Mucosa of descending colon (tissue), 3 donors: ENCODE measurements around the gene CATSPER1. TPM values are rescaled to one million over a fixed set of nuclear protein-coding genes. Genes with fewer than 3 reads are reported as not detected.

Experiments used
- ATAC-seq: fragments of 200-7000 bp; cut with Tn5 transposase; one replicate; pipeline ENCODE4 v1.9.1; 2020; ENCODE audit warnings: mild to moderate bottlenecking, moderate library complexity
- DNase-seq, 3 donors: peaks; one replicate each; pipeline ENCODE4 v3.0.0-alpha.2; 2020
- H3K36me3 ChIP-seq: fragments of 200-600 bp; one replicate; pipeline ENCODE4 v1.8.0; 2021; ENCODE audit warnings: low read depth, mild to moderate bottlenecking
- H3K4me1 ChIP-seq: fragments of 200-600 bp; one replicate; pipeline ENCODE4 v1.8.0; 2021; ENCODE audit warnings: low read depth, mild to moderate bottlenecking
- H3K4me3 ChIP-seq: fragments of 200-600 bp; one replicate; pipeline ENCODE4 v1.8.0; 2021; ENCODE audit warnings: mild to moderate bottlenecking
- H3K9me3 ChIP-seq: fragments of 200-600 bp; one replicate; pipeline ENCODE4 v1.8.0; 2021; ENCODE audit warnings: mild to moderate bottlenecking
- intact Hi-C, 2 donors: fragments of 100-400 bp; cut with DNase I in 1 of 2; cut with micrococcal nuclease in 1 of 2; formaldehyde crosslinking; loops; one replicate each; pipeline versions ENCODE4 v1.11.0 to v1.11.1; 2022; cut with DNase I, micrococcal nuclease
- long read RNA-seq, 2 donors: library from polyadenylated mRNA; unstranded; transcript quantifications; one replicate each; pipeline ENCODE4 v2.0.0, GENCODE V29; 2019 to 2021
- total RNA-seq, 3 donors: library from RNA; stranded (reverse); fragmentation: NEBNext Ultra II Directional in 2 of 3; extraction: Animal tissue kit (Norgen Biotek cat#: 25700) in 2 of 3; gene quantifications; one replicate each; pipeline versions ENCODE4 v1.2.1 to v1.2.4, GENCODE V29; 2021 to 2023
- TF ChIP-seq, protein P1 (sequence below): fragments of 200-600 bp; IDR thresholded peaks from one replicate; pipeline ENCODE4 v1.8.0; 2022; ENCODE audit warnings: antibody characterized with exemption, mild to moderate bottlenecking
- donor health status: DM: no; HTN: no; CAD: no; lungs with moderate emphysema.
- donor health status: DM: no; HTN: no; CAD: no.
- donor health status: DM: no; HTN: yes; CAD: no.

Gene CATSPER1
- not detected for total RNA-seq
- long read RNA-seq, donor 1, result 0 reads
- long read RNA-seq, donor 2, result 0 reads

DNA sequence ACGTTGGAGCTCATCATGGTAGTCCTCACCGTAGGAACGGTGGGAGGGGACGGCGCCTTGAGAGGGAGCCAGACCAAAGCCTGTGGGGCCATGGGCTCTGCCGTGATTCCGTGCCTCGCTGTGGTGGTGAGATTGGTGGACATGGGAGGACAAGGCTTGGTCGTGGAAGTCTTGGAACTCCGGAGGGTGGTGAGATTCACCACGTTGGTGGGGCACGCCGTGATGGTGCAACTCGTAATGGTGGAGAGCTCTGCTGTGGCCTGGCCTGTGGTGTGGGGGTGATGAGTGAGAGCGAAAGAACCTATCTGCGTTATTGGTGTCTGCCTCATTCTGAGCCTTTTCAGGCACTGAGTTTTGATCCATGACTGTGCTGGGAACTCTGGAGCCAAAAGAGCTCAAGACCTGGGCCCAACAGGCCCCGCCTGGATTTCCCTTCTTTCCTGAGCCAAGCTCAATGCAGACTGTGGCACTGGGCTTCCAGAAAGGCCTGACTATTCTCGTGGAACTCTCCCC is at the start of gene CATSPER1:
Gene CATSPER1, minus strand, starts transcription at position 463 of the 513 bp plus-strand sequence. Its CDS starts 100 bp downstream, at position 363.
- H3K36me3 ChIP-seq, result no peaks in the 10 kb centered on the region
- TF ChIP-seq, protein P1, sequence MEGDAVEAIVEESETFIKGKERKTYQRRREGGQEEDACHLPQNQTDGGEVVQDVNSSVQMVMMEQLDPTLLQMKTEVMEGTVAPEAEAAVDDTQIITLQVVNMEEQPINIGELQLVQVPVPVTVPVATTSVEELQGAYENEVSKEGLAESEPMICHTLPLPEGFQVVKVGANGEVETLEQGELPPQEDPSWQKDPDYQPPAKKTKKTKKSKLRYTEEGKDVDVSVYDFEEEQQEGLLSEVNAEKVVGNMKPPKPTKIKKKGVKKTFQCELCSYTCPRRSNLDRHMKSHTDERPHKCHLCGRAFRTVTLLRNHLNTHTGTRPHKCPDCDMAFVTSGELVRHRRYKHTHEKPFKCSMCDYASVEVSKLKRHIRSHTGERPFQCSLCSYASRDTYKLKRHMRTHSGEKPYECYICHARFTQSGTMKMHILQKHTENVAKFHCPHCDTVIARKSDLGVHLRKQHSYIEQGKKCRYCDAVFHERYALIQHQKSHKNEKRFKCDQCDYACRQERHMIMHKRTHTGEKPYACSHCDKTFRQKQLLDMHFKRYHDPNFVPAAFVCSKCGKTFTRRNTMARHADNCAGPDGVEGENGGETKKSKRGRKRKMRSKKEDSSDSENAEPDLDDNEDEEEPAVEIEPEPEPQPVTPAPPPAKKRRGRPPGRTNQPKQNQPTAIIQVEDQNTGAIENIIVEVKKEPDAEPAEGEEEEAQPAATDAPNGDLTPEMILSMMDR, result no peak
- no peaks in the 10 kb centered on the region for H3K9me3 ChIP-seq
- no peak for DNase-seq
- no peak within 1 kb of the TSS for H3K4me3 ChIP-seq
- intact Hi-C loops, result no loop called here
- H3K4me1 ChIP-seq, result no peaks in the 10 kb centered on the region
- no peak for ATAC-seq

DNA sequence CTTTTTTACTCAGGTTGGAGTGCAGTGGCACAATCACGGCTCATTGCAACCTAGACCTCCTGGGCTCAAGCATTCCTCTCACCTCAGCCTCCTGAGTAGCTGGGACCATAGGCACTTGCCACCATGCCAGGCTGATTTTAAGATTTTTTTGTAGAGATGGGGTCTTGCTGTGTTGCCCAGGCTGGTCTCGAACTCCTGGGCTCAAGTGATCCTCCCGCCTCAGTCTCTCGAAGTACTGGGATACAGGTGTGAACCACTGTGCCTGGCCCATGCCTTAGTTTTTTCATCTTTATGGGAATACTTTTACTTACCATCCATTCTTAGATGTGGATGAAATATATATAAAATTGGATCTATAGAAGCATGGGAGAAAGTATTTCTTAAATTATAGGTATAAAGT is 49.0 kb upstream of the CATSPER1 start:
- DNase-seq (no peak), ATAC-seq (no peak)
- Histone ChIP-seq H3K4me3 (no peak overlapping the region), H3K4me1 (peaks cover 9% of the 10 kb centered on the region), H3K36me3 (no peaks in the 10 kb centered on the region), H3K9me3 (no peaks in the 10 kb centered on the region)
- TF ChIP-seq, protein P1, result no peak
- intact Hi-C loops, result no loop called here

DNA sequence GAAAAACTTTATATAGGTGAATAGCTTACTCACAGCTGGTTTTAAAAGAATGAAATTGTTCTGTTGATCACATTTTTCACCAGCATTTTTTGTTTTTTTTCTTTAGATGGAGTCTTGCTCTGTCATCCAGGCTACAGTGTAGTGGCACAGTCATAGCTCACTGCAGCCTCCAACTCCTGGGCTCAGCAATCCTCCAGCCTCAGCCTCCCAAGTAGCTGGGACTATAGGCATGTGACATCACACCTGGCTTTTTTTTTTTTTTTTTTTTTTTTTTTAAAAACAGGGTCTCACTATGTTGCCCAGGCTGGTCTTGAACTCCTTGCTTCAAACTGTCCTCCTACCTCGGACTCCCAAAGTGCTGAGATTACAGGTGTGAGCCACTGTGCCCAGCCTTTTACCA is 47.4 kb upstream of the CATSPER1 start:
- Histone ChIP-seq H3K9me3 (no peaks in the 10 kb centered on the region), H3K36me3 (no peaks in the 10 kb centered on the region), H3K4me3 (no peak overlapping the region), H3K4me1 (no peaks in the 10 kb centered on the region)
- intact Hi-C loops, result no loop called here
- TF ChIP-seq, protein P1, result no peak
- ATAC-seq (no peak), DNase-seq (no peak)

DNA sequence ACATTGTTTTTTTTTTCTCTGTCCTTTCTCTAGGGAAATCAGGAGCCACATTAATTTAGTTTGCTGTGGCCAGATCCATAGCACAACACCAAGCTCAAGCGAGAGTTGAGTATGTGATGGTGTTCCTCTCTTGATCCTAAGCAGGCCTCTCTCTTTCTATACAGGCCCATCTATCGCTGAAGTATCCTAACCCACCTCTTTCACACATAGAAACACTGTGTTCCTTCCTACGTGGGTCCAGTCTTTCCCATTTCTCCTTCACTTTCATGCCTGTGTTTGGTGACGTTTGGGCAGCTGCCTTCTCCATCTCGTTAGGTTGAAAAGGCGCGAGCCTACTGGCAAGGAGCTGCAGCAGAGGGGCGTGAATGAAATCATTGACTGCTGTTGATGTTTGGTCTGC is 46.2 kb upstream of the CATSPER1 start:
- Histone ChIP-seq H3K4me1 (peaks cover 3% of the 10 kb centered on the region), H3K9me3 (no peaks in the 10 kb centered on the region), H3K4me3 (no peak overlapping the region), H3K36me3 (no peaks in the 10 kb centered on the region)
- intact Hi-C loops, result no loop called here
- DNase-seq (no peak), ATAC-seq (no peak)
- TF ChIP-seq, protein P1, result no peak

DNA sequence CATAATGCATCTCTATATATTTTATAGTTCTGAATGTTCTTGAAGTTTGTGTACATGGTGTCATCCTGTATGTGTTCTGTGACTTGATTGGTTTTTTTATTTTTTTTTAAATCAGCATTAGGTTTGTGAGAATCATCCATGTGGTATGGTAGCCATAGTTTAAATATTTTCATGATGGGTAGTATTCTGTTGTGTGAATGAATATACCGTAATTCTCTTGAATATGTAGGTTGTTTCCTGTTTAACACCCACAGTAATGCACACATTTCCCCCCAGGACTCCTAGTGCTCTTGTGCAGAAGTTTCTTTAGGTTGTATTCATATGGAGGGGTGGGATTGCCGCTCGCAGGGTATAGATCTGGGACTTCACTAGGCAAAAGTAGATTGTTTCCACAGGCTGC is 45.8 kb upstream of the CATSPER1 start:
- no peak overlapping the region for H3K4me3 ChIP-seq
- H3K36me3 ChIP-seq, result no peaks in the 10 kb centered on the region
- peaks cover 3% of the 10 kb centered on the region for H3K4me1 ChIP-seq
- no peaks in the 10 kb centered on the region for H3K9me3 ChIP-seq
- TF ChIP-seq, protein P1, result no peak
- ATAC-seq, result no peak
- no peak for DNase-seq
- intact Hi-C loops, result no loop called here

DNA sequence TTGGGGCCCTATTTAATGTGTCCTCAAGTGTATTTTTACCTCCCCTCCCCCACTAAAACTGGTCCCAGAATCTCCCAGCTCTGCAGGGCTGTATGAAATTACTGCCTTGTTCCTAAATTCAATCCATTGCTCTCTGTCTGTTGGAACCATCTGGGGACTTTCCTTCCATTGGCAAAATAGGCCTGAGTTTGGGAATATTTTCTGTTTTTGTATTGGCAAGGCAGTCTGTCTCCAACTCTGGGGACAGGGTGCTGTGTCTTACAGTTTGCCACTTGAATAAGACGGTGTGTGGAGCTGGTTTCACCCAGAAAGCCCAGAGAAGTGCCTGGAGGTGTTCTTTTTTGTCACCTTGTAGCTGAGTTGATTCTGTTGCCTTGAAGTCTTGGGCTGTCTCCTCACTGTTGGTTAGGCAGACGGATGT is 45.1 kb upstream of the CATSPER1 start:
- no peak for DNase-seq
- intact Hi-C loops, result no loop called here

More for the DNA sequence above, 45.1 kb upstream of the CATSPER1 start:
- Histone ChIP-seq H3K4me1 (peaks cover 3% of the 10 kb centered on the region), H3K9me3 (no peaks in the 10 kb centered on the region), H3K4me3 (no peak overlapping the region), H3K36me3 (no peaks in the 10 kb centered on the region)
- TF ChIP-seq, protein P1, result no peak
- ATAC-seq, result no peak
